IPS-18a (cell line): ENCODE measurements around the gene SERPINC1.

ENCODE experiments used
- H3K27ac ChIP-seq: one replicate; pipeline ENCODE4 v1.5.1; 2013; ENCODE audit warnings: low read length
- H3K27me3 ChIP-seq: one replicate; pipeline ENCODE4 v1.6.1; 2013; ENCODE audit warnings: mild to moderate bottlenecking, low read length; ENCODE audit not compliant: control insufficient read depth, insufficient read depth
- H3K36me3 ChIP-seq: one replicate; pipeline ENCODE4 v1.6.1; 2013; ENCODE audit warnings: low read depth, low read length; ENCODE audit not compliant: control insufficient read depth
- H3K4me1 ChIP-seq: one replicate; pipeline ENCODE4 v1.6.1; 2013; ENCODE audit warnings: low read depth, low read length; ENCODE audit not compliant: control insufficient read depth
- H3K4me3 ChIP-seq: one replicate; pipeline ENCODE4 v1.5.1; 2013; ENCODE audit warnings: low read length
- H3K9ac ChIP-seq: one replicate; pipeline ENCODE4 v1.6.1; 2013; ENCODE audit warnings: mild to moderate bottlenecking, low read length, moderate library complexity
- H3K9me3 ChIP-seq: one replicate; pipeline ENCODE4 v1.6.1; 2013; ENCODE audit warnings: low read depth, low read length; ENCODE audit not compliant: control insufficient read depth

The SERPINC1 gene

DNA sequence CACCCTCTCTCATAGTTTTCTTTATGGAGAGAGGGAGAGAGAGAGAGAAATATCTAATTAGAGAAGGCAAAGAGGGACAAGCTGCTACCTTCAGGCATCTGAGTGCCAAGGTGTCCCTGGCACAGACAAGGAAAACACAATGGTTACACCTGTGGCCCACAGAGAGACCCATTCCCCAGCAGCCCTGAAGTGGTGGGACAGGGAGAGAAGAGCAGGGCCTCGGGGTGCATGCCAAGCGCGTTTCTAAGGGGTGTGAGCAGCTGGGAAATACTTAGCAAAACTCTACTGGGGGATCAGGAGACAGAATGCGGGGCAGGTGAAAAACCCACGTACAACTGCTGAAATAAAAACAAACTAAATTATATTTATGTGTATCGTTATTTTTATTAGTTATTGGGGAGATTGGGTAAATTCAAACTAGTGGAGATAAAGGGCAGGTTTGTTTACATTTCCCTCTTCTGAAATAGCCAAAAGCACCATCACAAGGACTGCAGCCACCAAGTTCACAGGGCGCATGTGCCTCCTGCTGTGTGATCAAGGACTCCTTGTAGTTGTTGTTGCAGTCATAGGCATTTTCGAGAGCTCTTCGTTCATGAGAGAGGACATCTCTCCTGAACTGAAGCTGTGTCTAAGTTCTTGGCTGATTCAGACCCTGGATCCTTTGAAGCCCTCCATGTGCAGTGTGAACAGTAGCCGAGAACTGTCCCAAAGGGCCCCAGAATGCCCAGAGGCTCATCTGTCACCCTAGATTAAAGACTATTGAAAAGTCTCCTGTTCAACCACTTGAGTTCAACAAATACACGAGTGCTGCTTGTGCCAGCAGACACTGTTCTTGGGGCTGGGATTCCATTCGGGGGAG, 737 bp upstream of the SERPINC1 start:
- H3K4me1 ChIP-seq: no peaks in the 10 kb centered on the region
- H3K9me3 ChIP-seq: no peaks in the 10 kb centered on the region
- no peak overlapping the region for H3K27ac ChIP-seq
- no peak overlapping the region for H3K9ac ChIP-seq
- H3K27me3 ChIP-seq: no peaks in the 10 kb centered on the region
- no peaks in the 10 kb centered on the region for H3K36me3 ChIP-seq
- no peak overlapping the region for H3K4me3 ChIP-seq

DNA sequence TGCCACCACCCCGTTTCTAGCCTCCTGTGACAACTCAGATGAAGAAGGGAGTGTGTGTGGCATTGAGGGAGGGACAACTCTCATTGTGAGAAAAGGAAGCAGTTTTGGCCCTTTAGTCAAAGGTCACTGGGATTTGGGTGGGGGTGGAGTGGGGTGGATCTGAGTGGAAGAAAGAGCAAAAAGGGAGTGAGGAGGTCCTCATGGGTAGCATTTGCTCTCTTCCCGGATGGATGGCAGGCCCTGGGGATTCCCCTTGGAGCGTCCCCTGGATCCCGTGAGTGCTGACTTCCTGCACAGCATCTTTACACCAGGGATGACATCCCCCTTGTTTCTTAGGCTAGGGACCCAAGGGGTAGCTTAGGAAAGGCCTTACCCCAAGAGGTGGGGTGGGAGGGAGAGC, 460 bp downstream of the SERPINC1 start:
- no peaks in the 10 kb centered on the region for H3K9me3 ChIP-seq
- H3K4me1 ChIP-seq: no peaks in the 10 kb centered on the region
- H3K4me3 ChIP-seq: no peak overlapping the region
- no peaks in the 10 kb centered on the region for H3K27me3 ChIP-seq
- no peak overlapping the region for H3K27ac ChIP-seq
- no peak overlapping the region for H3K9ac ChIP-seq
- H3K36me3 ChIP-seq: no peaks in the 10 kb centered on the region

DNA sequence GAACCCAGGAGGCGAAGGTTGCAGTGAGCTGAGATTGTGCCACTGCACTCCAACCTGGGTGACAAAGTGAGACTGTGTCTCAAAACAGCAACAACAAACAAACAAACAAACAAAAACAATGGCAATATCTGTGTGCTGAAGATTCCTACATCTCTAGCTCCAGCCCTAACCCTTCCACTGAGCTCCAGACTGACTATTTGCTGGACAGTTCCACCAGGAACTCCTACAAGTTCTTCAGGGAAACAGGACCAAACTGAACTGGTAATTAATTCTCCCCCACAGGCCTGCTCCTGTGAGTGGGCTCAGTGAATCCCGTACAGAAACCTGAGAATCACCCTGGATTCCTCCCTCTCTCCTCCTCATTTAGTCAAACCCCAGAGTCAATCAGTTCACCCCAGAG, 1.5 kb downstream of the SERPINC1 start:
- no peaks in the 10 kb centered on the region for H3K27me3 ChIP-seq
- H3K36me3 ChIP-seq: no peaks in the 10 kb centered on the region
- no peaks in the 10 kb centered on the region for H3K9me3 ChIP-seq
- H3K9ac ChIP-seq: no peak overlapping the region
- no peak overlapping the region for H3K27ac ChIP-seq
- H3K4me1 ChIP-seq: no peaks in the 10 kb centered on the region
- no peak overlapping the region for H3K4me3 ChIP-seq

DNA sequence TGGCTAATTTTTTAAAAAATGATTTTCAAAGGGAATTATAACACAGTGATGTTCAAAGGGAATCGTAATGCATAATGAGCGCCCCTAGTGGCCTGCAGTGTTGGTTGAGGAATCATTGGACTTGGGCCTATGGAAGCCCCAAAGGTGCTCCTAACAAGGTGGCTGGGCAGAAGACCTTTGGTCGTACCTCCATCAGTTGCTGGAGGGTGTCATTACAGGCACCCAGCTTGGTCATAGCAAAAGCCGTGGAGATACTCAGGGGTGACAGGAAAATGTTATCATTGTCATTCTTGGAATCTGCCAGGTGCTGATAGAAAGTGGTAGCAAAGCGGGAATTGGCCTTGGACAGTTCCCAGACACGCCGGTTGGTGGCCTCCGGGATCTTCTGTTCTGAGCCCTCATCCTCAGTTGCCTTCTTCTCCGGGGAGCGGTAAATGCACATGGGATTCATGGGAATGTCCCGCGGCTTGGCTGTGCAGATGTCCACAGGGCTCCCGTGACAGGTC, 2.7 kb downstream of the SERPINC1 start:
- H3K27ac ChIP-seq: no peak overlapping the region
- no peaks in the 10 kb centered on the region for H3K4me1 ChIP-seq
- H3K9ac ChIP-seq: no peak overlapping the region
- H3K4me3 ChIP-seq: no peak overlapping the region
- no peaks in the 10 kb centered on the region for H3K27me3 ChIP-seq
- no peaks in the 10 kb centered on the region for H3K36me3 ChIP-seq
- H3K9me3 ChIP-seq: no peaks in the 10 kb centered on the region

GRCh38 chr1:173913111-173913510, 4.0 kb downstream of the SERPINC1 start:
- Histone ChIP-seq H3K4me1 (no peaks in the 10 kb centered on the region), H3K4me3 (no peak overlapping the region), H3K9ac (no peak overlapping the region), H3K36me3 (no peaks in the 10 kb centered on the region), H3K9me3 (no peaks in the 10 kb centered on the region), H3K27me3 (no peaks in the 10 kb centered on the region), H3K27ac (no peak overlapping the region)

- H3K4me1 ChIP-seq: peaks cover 19% of the 10 kb centered on the region
- no peaks in the 10 kb centered on the region for H3K9me3 ChIP-seq
- no peak overlapping the region for H3K4me3 ChIP-seq
- H3K27ac ChIP-seq: no peak overlapping the region
- H3K27me3 ChIP-seq: no peaks in the 10 kb centered on the region
- H3K9ac ChIP-seq: no peak overlapping the region
- no peaks in the 10 kb centered on the region for H3K36me3 ChIP-seq
Observed at GRCh38 chr1:173903827-173904531, 13.1 kb downstream of the SERPINC1 start.

- no peaks in the 10 kb centered on the region for H3K36me3 ChIP-seq
- H3K9ac ChIP-seq: no peak overlapping the region
- H3K27me3 ChIP-seq: no peaks in the 10 kb centered on the region
- no peak overlapping the region for H3K27ac ChIP-seq
- H3K4me3 ChIP-seq: no peak overlapping the region
- H3K9me3 ChIP-seq: no peaks in the 10 kb centered on the region
- H3K4me1 ChIP-seq: peaks cover 19% of the 10 kb centered on the region
Observed at GRCh38 chr1:173900992-173901391, 16.1 kb downstream of the SERPINC1 start.

- Histone ChIP-seq H3K9ac (no peak overlapping the region), H3K4me1 (peaks cover 19% of the 10 kb centered on the region), H3K4me3 (no peak overlapping the region)
Observed at GRCh38 chr1:173900427-173900826, 16.7 kb downstream of the SERPINC1 start.

GRCh38 chr1:173894189-173894588, 22.9 kb downstream of the SERPINC1 start:
- Histone ChIP-seq H3K9me3 (no peaks in the 10 kb centered on the region), H3K4me3 (no peak overlapping the region), H3K27ac (no peak overlapping the region), H3K9ac (no peak overlapping the region), H3K4me1 (peaks cover 13% of the 10 kb centered on the region), H3K36me3 (peaks cover 3% of the 10 kb centered on the region), H3K27me3 (no peaks in the 10 kb centered on the region)

More at GRCh38 chr1:173900427-173900826, 16.7 kb downstream of the SERPINC1 start:
- Histone ChIP-seq H3K36me3 (peaks cover 3% of the 10 kb centered on the region), H3K9me3 (no peaks in the 10 kb centered on the region), H3K27me3 (no peaks in the 10 kb centered on the region), H3K27ac (no peak overlapping the region)

- Histone ChIP-seq H3K27ac (no peak overlapping the region), H3K9me3 (no peaks in the 10 kb centered on the region), H3K4me1 (peaks cover 19% of the 10 kb centered on the region), H3K4me3 (no peak overlapping the region), H3K9ac (no peak overlapping the region), H3K27me3 (no peaks in the 10 kb centered on the region), H3K36me3 (peaks cover 3% of the 10 kb centered on the region)
Observed at GRCh38 chr1:173893611-173894010, 23.5 kb downstream of the SERPINC1 start.

- no peak overlapping the region for H3K4me3 ChIP-seq
- H3K9me3 ChIP-seq: no peaks in the 10 kb centered on the region
Observed at GRCh38 chr1:173889885-173890284, 27.2 kb downstream of the SERPINC1 start.

More at GRCh38 chr1:173889885-173890284, 27.2 kb downstream of the SERPINC1 start:
- H3K36me3 ChIP-seq: peaks cover 10% of the 10 kb centered on the region
- H3K4me1 ChIP-seq: peaks cover 32% of the 10 kb centered on the region
- no peaks in the 10 kb centered on the region for H3K27me3 ChIP-seq
- H3K9ac ChIP-seq: no peak overlapping the region
- peak overlapping the region; percentile 18 for H3K27ac ChIP-seq
